K562 (cell line): Measurements from ENCODE around the gene GOLPH3L. TPM values are rescaled to one million over a fixed set of nuclear protein-coding genes. Genes with fewer than 3 reads are reported as not detected.
A peak's percentile ranks its signal among the peaks of the same experiment; 100 is the strongest.

Experiments used
- CBX5 ChIP-seq: IDR thresholded peaks from 2 replicates; pipeline ENCODE4 v1.6.1; 2014; ENCODE audit warnings: low read depth, borderline replicate concordance
- DDX20 ChIP-seq: fragments of 450-650 bp; IDR thresholded peaks from 2 replicates; pipeline ENCODE4 v1.6.1; 2016; ENCODE audit warnings: missing genetic modification characterization, low read depth, mild to moderate bottlenecking, missing compliant biosample characterization, moderate library complexity
- GABPB2 ChIP-seq: fragments of 250-450 bp; sonication (Bioruptor Pico); conservative IDR thresholded peaks from 2 replicates; pipeline ENCODE4 v1.5.1; 2021; ENCODE audit warnings: mild to moderate bottlenecking
- HES1 ChIP-seq: fragments of 450-650 bp; IDR thresholded peaks from 2 replicates; pipeline ENCODE4 v1.6.1; 2016; ENCODE audit warnings: low read depth, mild to moderate bottlenecking, moderate library complexity
- KAT7 ChIP-seq: sonication (generic); formaldehyde crosslinking; IDR thresholded peaks from 2 replicates; pipeline ENCODE4 v1.8.0; 2022; ENCODE audit warnings: missing genetic modification reagents, mild to moderate bottlenecking, borderline replicate concordance
- NFYB ChIP-seq: IDR thresholded peaks from 2 replicates; pipeline ENCODE4 v1.6.1; 2011; ENCODE audit warnings: mild to moderate bottlenecking, moderate library complexity; ENCODE audit not compliant: insufficient read length; ENCODE audit errors: extremely low read depth
- SOX6 ChIP-seq: fragments of 450-650 bp; IDR thresholded peaks from 2 replicates; pipeline ENCODE4 v1.6.1; 2014; ENCODE audit warnings: mild to moderate bottlenecking
- SP1 ChIP-seq: sonication (generic); formaldehyde crosslinking; IDR thresholded peaks from 2 replicates; pipeline ENCODE4 v1.8.1; 2022; ENCODE audit warnings: mild to moderate bottlenecking, missing genetic modification reagents
- THAP12 ChIP-seq: fragments of 250-450 bp; sonication (Bioruptor Pico); IDR thresholded peaks from 2 replicates; pipeline ENCODE4 v1.9.0; 2021; ENCODE audit warnings: mild to moderate bottlenecking, inconsistent platforms
- ZBTB1 ChIP-seq: sonication (generic); formaldehyde crosslinking; IDR thresholded peaks from 2 replicates; pipeline ENCODE4 v1.8.1; 2023; ENCODE audit warnings: missing genetic modification reagents, low read depth, mild to moderate bottlenecking, borderline replicate concordance
- ZBTB17 ChIP-seq: fragments of 450-650 bp; formaldehyde crosslinking; IDR thresholded peaks from 2 replicates; pipeline ENCODE4 v1.4.0; 2020; ENCODE audit warnings: mild to moderate bottlenecking
- ZBTB2 ChIP-seq: fragments of 450-650 bp; IDR thresholded peaks from 2 replicates; pipeline ENCODE4 v1.6.1; 2016; ENCODE audit warnings: antibody characterized with exemption
- ZNF143 ChIP-seq: sonication (generic); formaldehyde crosslinking; IDR thresholded peaks from 2 replicates; pipeline ENCODE4 v1.9.0; 2022; ENCODE audit warnings: mild to moderate bottlenecking, missing genetic modification reagents
- polyA plus RNA-seq, 8 experiments: library from polyadenylated mRNA; depleted of rRNA in 4 of 8; stranded (reverse) in 5 of 8; unstranded in 3 of 8; fragments of >200 nt; fragmentation: Nextera tagmentation in 2 of 8; fragmentation: Illumina TruSeq in 1 of 8; extraction: Ambion mirVana in 2 of 8; extraction: Trizol in 1 of 8; gene quantifications; 2 replicates each; pipeline versions ENCODE4 v1.2.1 to v1.2.3, GENCODE V29; 2011 to 2014; ENCODE audit warnings: inconsistent platforms in 1 of 8, missing spikeins in 1 of 8
- total RNA-seq, 7 experiments: library from RNA; depleted of rRNA in 6 of 7; stranded (reverse); fragments of >200 nt in 6 of 7; fragmentation: Illumina TruSeq in 2 of 7; extraction: Trizol in 2 of 7; gene quantifications; 2 replicates each; pipeline versions ENCODE4 v1.2.1 to v1.2.3, GENCODE V29; 2011 to 2021; ENCODE audit warnings: low replicate concordance in 1 of 7

Gene GOLPH3L
- total and polyA plus RNA-seq, 9 of the 15 experiments (the other 6 are each of a cell fraction or from before 2014, with no cell fraction given), result 8.1 to 42.1 (median 21.6) TPM

- no peak; the same call in 1 of the 2 replicates for TF ChIP-seq ZBTB2
- peak; percentile 60 for TF ChIP-seq HES1
- TF ChIP-seq ZBTB17 (CRISPR knock-in tag), result peak; percentile 75; the same call in 1 of the 2 replicates
- no peak for TF ChIP-seq CBX5
- no peak for TF ChIP-seq NFYB
- TF ChIP-seq SOX6, result peak; percentile 28; the same call in 1 of the 2 replicates
- TF ChIP-seq THAP12, result no peak
- TF ChIP-seq GABPB2 (CRISPR knock-in tag), result no peak
- TF ChIP-seq DDX20, result 0 out of 2 replicates have a peak, but pooled peaks have one; percentile 34
- TF ChIP-seq KAT7 (CRISPR knock-in tag), result no peak
- TF ChIP-seq ZNF143 (CRISPR knock-in tag), result no peak
- no peak for TF ChIP-seq SP1 (CRISPR knock-in tag)
- no peak for TF ChIP-seq ZBTB1 (CRISPR knock-in tag)
Observed at GRCh38 chr1:150613061-150613920, 83.7 kb downstream of the GOLPH3L start (continued).
